ENCODE results near the gene MBD3L2.

GRCh38 chr19:7088999-7089398, 39.9 kb downstream of the MBD3L2 start:
- TF ChIP-seq POLR2A (IDR thresholded peaks at IDR 0.05) (no peak), CTCF (IDR thresholded peaks at IDR 0.05) (no peak)
